ENCODE measurements around the gene CREBRF.

DNA sequence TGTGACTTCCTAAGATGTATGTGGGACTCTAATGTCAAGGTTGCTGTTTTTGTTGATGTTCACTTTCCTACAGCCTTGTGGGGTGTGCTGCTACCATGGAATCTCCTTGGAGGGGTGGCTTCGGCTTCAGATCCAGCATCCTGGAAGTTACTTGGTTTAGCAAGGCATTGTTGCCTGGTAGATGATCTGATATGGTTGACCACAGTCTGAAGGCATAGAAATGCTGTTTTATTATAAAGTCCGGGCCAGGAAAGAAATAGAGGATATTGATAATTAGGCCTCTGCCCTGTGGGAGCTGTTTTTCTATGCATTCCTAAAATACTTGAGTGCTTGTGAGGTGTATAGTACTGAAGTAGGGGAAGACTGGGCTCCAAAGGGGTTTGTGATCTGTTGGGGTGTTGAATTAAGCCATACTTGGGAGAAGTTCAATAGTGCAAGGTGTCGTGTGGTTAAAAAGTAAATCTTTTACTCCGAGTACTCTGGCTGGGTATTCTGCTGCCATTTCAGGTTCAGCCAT, 27.3 kb upstream of the CREBRF start:
- TF ChIP-seq BHLHE40 (IDR thresholded peaks at IDR 0.05; ENCODE audit: borderline replicate concordance) (no peak), NFRKB (IDR thresholded peaks at IDR 0.05) (no peak), FOXM1 (IDR thresholded peaks at IDR 0.05; ENCODE audit: borderline replicate concordance) (no peak), SP1 (IDR thresholded peaks at IDR 0.05) (no peak), SUZ12 (IDR thresholded peaks at IDR 0.05) (no peak), TARDBP (IDR thresholded peaks at IDR 0.05) (no peak)

All from HEK293T (cell line).